RWPE1 (cell line): ENCODE data around the gene TMSB4X.
"Not testable (repeated sequence)": the region's sequence is repeated elsewhere in the genome, so short reads cannot be mapped to it uniquely, and the experiment has no call there.

Source experiments
- CTCF ChIA-PET: fragments of 350-600 bp; sonication (Branson Sonifier 250); formaldehyde crosslinking; extraction: SDS; loops from one replicate; lab custom pipeline; 2021; lab: Yijun Ruan, JAX
- POLR2A ChIA-PET: fragments of 400-600 bp; formaldehyde crosslinking; extraction: SDS; loops from one replicate; lab custom pipeline; 2020; ENCODE audit warnings: antibody characterized with exemption; ENCODE audit not compliant: low non-redundant PET; lab: Yijun Ruan, JAX
- DNase-seq: peaks from one replicate; pipeline ENCODE4 v3.0.0; 2012; ENCODE audit warnings: low spot score
- H3K27ac ChIP-seq: fragments of 450-650 bp; 2 replicates; pipeline ENCODE4 v1.5.1; 2017
- CTCF ChIP-seq: fragments of 450-650 bp; conservative IDR thresholded peaks from 2 replicates; pipeline ENCODE4 v1.5.1; 2017; ENCODE audit warnings: low read depth, mild to moderate bottlenecking

TMSB4X gene

GRCh38 chrX:13010546-13010945 lies 35.6 kb downstream of the TMSB4X start:
- no peak overlapping the region for H3K27ac ChIP-seq
- POLR2A ChIA-PET, result no interaction called here
- TF ChIP-seq CTCF, result no peak
- CTCF ChIA-PET, result interaction anchor here (0.6 kb wide), 1 partner anchor 12 kb away, joined by 4 read pairs; no protein-coding TSS in a partner anchor
- no peak for DNase-seq

- TF ChIP-seq CTCF, result no peak
- no peak overlapping the region for H3K27ac ChIP-seq
- DNase-seq, result no peak
- POLR2A ChIA-PET, result no interaction called here
- CTCF ChIA-PET, result no interaction called here
These were observed 38.6 kb downstream of the TMSB4X start for GRCh38 chrX:13013363-13014110.

DNA sequence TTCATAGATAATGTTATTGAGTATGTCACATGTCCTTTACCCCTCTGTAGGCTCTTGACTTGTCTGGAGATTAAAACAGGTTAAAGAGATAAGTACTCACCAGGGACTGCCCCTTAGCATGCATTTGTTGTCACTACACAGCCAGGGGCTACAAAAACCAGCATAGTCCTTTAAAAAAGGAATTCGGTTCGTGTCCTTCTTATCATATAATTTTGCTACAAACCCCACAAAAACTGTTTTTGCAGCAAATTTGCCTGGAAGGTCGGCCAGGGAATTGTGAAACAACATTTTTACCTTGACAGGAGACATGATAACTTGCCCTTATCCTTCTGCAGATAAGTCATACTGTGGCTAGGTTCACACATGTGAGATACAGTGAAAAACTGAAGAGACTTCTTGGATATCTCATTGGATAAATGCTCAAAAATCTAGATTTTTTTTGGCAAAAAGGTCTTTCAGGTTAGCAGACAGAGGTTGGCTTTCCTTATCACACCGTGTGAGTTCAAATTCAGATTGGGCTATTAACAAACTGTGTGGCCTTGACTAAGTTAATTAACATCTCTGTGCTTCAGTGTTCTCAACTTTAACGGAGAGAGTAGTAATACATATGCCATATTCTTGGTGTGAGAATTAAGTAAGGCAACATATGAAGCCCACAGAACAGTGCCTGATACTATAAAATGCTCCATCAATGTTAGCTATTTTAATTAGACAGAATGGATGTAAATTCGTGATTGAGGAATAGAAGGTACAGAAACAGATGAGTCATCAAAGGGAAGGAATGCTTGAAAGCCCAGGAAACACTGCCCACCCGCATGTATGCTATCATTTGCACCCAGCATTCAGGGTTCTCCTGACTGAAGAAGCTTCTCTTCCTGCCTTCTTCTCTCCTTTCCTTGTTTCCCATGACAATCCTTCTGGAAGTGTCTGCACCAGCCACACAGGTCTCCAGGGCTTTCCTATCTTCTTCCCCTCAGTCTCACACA lies 39.5 kb downstream of the TMSB4X start:
- no peak for TF ChIP-seq CTCF
- no peak for DNase-seq
- ChIA-PET POLR2A (no interaction called here), CTCF (no interaction called here)
- H3K27ac ChIP-seq, result no peak overlapping the region

- ChIA-PET CTCF (no interaction called here), POLR2A (no interaction called here)
- no peak for DNase-seq
- TF ChIP-seq CTCF, result no peak
- no peak overlapping the region for H3K27ac ChIP-seq
These were observed 40.8 kb downstream of the TMSB4X start for GRCh38 chrX:13015536-13016236.

DNA sequence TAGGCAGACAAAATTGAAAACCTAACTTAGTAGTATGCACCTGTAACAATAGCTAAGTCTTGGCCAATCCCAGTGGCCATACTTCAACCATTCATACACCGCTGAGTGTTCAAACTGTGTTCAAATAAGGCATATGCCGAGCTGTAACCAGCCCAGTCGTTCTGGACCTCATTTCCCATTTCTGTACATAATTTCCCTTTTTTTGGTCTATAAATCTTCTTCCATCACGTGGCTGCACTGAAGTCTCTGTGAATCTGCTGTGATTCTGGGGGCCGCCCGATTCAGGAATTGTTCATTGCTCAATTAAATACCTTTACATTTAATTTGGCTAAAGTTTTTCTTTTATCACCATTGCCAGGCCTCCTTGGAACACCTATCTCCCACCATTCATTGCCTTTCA lies 41.8 kb downstream of the TMSB4X start:
- POLR2A ChIA-PET, DNase-seq, CTCF ChIA-PET, H3K27ac ChIP-seq: not testable (repeated sequence)

DNA sequence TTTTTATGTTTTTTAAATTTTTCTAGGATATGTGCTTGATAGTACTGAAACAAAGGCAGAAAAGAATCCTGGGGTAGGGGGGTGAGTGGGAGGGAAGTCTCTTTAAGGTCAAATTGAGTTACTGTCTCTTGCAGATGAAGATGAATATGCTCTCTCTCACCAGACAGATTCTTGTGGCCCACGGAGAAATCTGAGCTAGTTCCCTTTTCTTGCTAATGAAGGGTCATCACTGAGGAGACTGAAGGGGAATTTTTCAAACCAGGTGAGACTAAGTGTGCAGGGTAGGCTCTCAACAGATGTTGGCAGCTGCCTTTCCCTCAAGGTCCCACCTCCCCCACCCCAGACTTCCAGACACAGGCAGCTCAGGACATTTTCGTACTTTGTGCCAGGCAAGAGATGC lies 48.0 kb downstream of the TMSB4X start:
- TF ChIP-seq CTCF, result no peak
- ChIA-PET POLR2A (no interaction called here), CTCF (interaction anchor here (0.6 kb wide), 1 partner anchor 465 kb away, joined by 3 read pairs; no protein-coding TSS in a partner anchor)
- DNase-seq, result no peak
- H3K27ac ChIP-seq, result no peak overlapping the region
